IPS-15b (cell line): ENCODE results near the gene LRRC27.
"Not testable (repeated sequence)": the region's sequence is repeated elsewhere in the genome, so short reads cannot be mapped to it uniquely, and the experiment has no call there.

ENCODE experiments used
- H3K27me3 ChIP-seq: one replicate; pipeline ENCODE4 v1.6.1; 2013; ENCODE audit warnings: low read length; ENCODE audit not compliant: control insufficient read depth, insufficient read depth
- H3K36me3 ChIP-seq: one replicate; pipeline ENCODE4 v1.6.1; 2013; ENCODE audit warnings: low read length; ENCODE audit not compliant: control insufficient read depth, insufficient read depth
- H3K4me1 ChIP-seq: one replicate; pipeline ENCODE4 v1.6.1; 2013; ENCODE audit warnings: mild to moderate bottlenecking, low read length; ENCODE audit not compliant: control insufficient read depth, insufficient read depth
- H3K4me3 ChIP-seq: one replicate; pipeline ENCODE4 v1.5.1; 2013; ENCODE audit warnings: low read depth, low read length
- H3K9ac ChIP-seq: one replicate; pipeline ENCODE4 v1.6.1; 2013; ENCODE audit warnings: low read depth, mild to moderate bottlenecking, low read length
- H3K9me3 ChIP-seq: one replicate; pipeline ENCODE4 v1.6.1; 2013; ENCODE audit warnings: mild to moderate bottlenecking, low read length; ENCODE audit not compliant: control insufficient read depth, insufficient read depth

The LRRC27 gene

GRCh38 chr10:132335189-132336063, 3.4 kb downstream of the LRRC27 start:
- Histone ChIP-seq H3K4me3 (peak overlapping the region; percentile 6), H3K9ac (no peak overlapping the region), H3K4me1 (no peaks in the 10 kb centered on the region)

DNA sequence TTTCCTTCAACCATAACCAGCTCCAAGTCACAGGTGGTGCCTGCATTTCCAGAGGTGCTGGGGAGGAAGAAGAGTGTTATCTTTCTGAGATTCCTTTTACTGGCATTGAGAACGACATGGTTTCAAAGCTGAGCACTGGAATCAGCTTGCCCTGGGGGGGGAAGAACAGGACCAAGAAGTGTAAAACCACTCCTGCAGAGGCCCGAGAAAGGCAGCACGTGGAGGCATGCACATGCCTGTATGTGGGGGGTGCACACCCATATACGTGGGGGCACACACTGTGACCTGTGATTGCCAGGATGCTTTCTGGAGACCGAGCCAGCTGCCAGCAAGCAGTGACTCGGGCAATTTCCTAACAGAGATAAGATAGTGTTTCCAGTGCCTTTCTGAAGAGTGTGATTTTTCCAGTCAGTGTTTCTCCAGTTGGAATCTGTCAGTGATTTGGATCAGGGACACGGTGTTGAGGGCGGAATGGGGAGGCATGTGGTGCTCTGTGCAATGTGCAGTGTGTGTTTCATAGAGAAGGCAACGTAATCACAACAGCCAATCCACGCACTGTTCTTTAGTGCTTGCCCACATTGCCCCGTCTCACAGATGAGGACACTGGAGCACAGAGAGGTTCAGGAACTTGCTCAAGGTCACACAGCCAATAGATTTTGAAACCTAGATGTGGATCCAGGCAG, 4.2 kb downstream of the LRRC27 start:
- Histone ChIP-seq H3K4me1 (no peaks in the 10 kb centered on the region), H3K36me3 (no peaks in the 10 kb centered on the region), H3K27me3 (no peaks in the 10 kb centered on the region), H3K4me3 (no peak overlapping the region), H3K9ac (no peak overlapping the region), H3K9me3 (no peaks in the 10 kb centered on the region)

More at GRCh38 chr10:132335189-132336063, 3.4 kb downstream of the LRRC27 start:
- no peaks in the 10 kb centered on the region for H3K27me3 ChIP-seq
- no peaks in the 10 kb centered on the region for H3K36me3 ChIP-seq
- no peaks in the 10 kb centered on the region for H3K9me3 ChIP-seq

DNA sequence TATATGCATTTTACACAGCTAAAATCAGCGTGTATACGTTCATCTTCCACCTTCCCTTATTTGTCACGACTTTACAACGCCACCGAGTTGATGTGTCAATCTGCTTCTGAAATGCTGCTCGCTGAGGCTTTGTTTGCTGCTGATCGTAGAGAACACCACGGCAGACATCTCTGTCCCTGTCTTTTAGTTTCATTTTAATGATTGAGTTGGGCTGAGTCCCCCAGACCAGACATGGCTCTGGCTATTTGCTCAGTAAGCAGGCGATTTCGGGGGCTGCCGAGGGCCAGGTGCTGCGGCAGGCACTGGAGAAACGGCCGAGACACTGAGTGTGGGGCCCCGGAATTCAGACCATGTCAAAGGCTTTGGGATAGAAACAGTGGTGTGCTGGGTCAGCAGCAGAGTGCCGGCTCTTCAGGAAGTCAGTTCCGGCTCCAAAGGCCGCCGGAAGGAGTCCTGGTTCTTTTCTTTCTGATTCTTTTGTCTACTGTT, 5.0 kb downstream of the LRRC27 start:
- no peaks in the 10 kb centered on the region for H3K36me3 ChIP-seq
- no peaks in the 10 kb centered on the region for H3K4me1 ChIP-seq
- no peaks in the 10 kb centered on the region for H3K9me3 ChIP-seq
- no peaks in the 10 kb centered on the region for H3K27me3 ChIP-seq
- no peak overlapping the region for H3K4me3 ChIP-seq
- no peak overlapping the region for H3K9ac ChIP-seq

GRCh38 chr10:132337854-132338253, 5.9 kb downstream of the LRRC27 start:
- not testable (repeated sequence) for H3K4me3 ChIP-seq, H3K9me3 ChIP-seq, H3K9ac ChIP-seq, H3K36me3 ChIP-seq, H3K27me3 ChIP-seq, H3K4me1 ChIP-seq

- H3K36me3 ChIP-seq: no peaks in the 10 kb centered on the region
- no peaks in the 10 kb centered on the region for H3K27me3 ChIP-seq
- H3K9ac ChIP-seq: no peak overlapping the region
- H3K9me3 ChIP-seq: no peaks in the 10 kb centered on the region
- H3K4me1 ChIP-seq: no peaks in the 10 kb centered on the region
- H3K4me3 ChIP-seq: no peak overlapping the region
Observed at GRCh38 chr10:132338876-132339275, 6.9 kb downstream of the LRRC27 start.

DNA sequence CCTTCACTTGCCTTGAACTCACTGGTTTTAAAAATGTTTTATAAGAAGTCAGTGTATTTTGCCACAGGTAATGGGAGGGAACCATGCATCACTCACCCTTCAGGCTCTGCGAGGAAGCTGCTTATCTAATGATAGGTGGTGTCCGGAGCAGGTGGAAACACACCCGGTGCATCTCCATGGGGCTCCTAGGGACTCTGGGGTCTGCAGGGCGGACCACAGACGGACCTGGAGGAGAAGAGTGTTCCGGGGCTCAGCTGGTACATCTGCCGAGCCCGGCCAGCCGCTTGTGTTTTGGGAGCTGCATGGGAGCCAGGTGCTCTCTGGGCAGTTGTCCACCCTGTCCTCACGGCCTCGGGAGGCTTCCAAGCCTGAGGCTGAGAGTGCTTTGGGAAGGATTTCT, 7.3 kb downstream of the LRRC27 start:
- Histone ChIP-seq H3K36me3 (no peaks in the 10 kb centered on the region), H3K9me3 (no peaks in the 10 kb centered on the region), H3K4me3 (no peak overlapping the region), H3K9ac (no peak overlapping the region), H3K27me3 (no peaks in the 10 kb centered on the region), H3K4me1 (no peaks in the 10 kb centered on the region)

DNA sequence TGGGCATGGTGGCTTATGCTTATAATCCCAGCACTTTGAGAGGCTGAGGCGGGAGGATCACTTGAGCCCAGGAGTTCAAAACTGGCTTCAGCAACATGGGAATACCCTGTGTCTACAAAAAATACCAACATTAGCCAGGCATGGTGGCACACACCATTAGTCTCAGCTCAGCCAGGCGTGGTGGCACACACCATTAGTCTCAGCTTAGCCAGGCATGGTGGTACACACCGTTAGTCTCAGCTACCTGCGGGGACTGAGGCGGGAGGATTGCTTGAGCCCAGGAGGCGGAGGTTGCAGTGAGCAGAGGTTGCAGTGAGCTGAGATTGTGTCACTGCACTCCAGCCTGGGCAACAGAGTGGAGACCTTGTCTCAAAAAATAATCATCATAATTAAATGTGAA, 9.0 kb downstream of the LRRC27 start:
- Histone ChIP-seq H3K9ac (no peak overlapping the region), H3K4me3 (no peak overlapping the region), H3K36me3 (no peaks in the 10 kb centered on the region), H3K4me1 (no peaks in the 10 kb centered on the region), H3K27me3 (no peaks in the 10 kb centered on the region), H3K9me3 (no peaks in the 10 kb centered on the region)

DNA sequence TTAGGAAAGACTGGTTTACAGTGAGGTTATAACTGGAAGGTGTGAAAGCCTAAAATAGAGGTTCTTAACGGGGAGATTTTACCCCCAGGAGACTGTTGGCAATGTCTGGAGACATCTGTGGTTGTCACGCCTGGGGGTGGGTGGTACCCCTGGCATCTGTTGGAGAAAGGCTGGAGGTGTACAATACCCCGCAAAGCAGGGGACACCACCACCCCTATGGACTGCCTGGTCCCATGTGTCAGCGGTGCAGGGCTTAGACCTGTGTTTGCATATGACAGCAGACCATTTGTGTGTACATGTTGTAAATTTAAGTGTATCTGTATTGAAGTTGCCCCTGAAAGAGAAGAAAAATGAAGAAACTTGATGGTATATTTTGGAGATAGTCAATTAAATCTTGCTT, 9.8 kb downstream of the LRRC27 start:
- Histone ChIP-seq H3K9me3 (no peaks in the 10 kb centered on the region), H3K36me3 (no peaks in the 10 kb centered on the region), H3K27me3 (no peaks in the 10 kb centered on the region), H3K4me3 (no peak overlapping the region), H3K9ac (no peak overlapping the region), H3K4me1 (no peaks in the 10 kb centered on the region)

- no peaks in the 10 kb centered on the region for H3K36me3 ChIP-seq
- no peaks in the 10 kb centered on the region for H3K4me1 ChIP-seq
- no peaks in the 10 kb centered on the region for H3K27me3 ChIP-seq
- H3K9me3 ChIP-seq: no peaks in the 10 kb centered on the region
- no peak overlapping the region for H3K4me3 ChIP-seq
- no peak overlapping the region for H3K9ac ChIP-seq
Observed at GRCh38 chr10:132342553-132342952, 10.6 kb downstream of the LRRC27 start.

- Histone ChIP-seq H3K27me3 (no peaks in the 10 kb centered on the region), H3K9me3 (no peaks in the 10 kb centered on the region), H3K4me1 (no peaks in the 10 kb centered on the region), H3K4me3 (no peak overlapping the region), H3K36me3 (no peaks in the 10 kb centered on the region), H3K9ac (no peak overlapping the region)
Observed at GRCh38 chr10:132344386-132344785, 12.4 kb downstream of the LRRC27 start.

DNA sequence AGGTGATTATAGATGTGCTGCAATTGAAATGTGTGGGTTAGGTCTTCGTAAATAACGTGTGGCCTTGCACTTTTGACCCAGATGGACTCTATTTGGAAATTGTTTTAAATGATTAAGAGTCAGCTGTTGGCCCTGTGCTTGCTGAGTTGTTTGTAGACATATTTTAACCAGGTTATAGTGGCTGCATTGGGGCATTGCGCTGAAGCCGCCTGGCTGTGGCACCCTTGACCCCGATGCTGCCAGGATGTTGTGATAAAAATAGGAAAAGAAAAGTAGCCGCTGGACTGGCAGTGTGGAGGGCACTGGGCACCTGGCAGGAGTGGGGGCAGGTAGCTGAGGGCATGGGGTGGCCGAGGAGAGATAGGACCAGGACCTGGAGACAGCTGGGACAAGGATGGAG, 13.4 kb downstream of the LRRC27 start:
- no peak overlapping the region for H3K4me3 ChIP-seq
- H3K9ac ChIP-seq: no peak overlapping the region

GRCh38 chr10:132346806-132347205, 14.8 kb downstream of the LRRC27 start:
- Histone ChIP-seq H3K27me3 (no peaks in the 10 kb centered on the region), H3K4me3 (no peak overlapping the region), H3K9ac (no peak overlapping the region), H3K9me3 (no peaks in the 10 kb centered on the region), H3K4me1 (no peaks in the 10 kb centered on the region), H3K36me3 (no peaks in the 10 kb centered on the region)

More for the DNA sequence above, 13.4 kb downstream of the LRRC27 start:
- H3K36me3 ChIP-seq: no peaks in the 10 kb centered on the region
- H3K27me3 ChIP-seq: no peaks in the 10 kb centered on the region
- H3K4me1 ChIP-seq: no peaks in the 10 kb centered on the region
- H3K9me3 ChIP-seq: no peaks in the 10 kb centered on the region
